Caco-2 (cell line): Measurements from ENCODE around the gene EGFL7. TPM values are rescaled to one million over a fixed set of nuclear protein-coding genes. Genes with fewer than 3 reads are reported as not detected.

Experiments used
- BruUV-seq: library from RNA; stranded (reverse); fragments of 400-500 nt; replicated peaks from 2 replicates; lab custom pipeline; 2021; lab: Mats Ljungman, UMichigan
- CTCF ChIA-PET: fragments of 300-600 bp; sonication (Branson Sonifier 250); formaldehyde crosslinking; loops from one replicate; lab custom pipeline; 2022; ENCODE audit warnings: antibody characterized with exemption; lab: Charles Lee
- POLR2A ChIA-PET: fragments of 300-600 bp; sonication (Branson Sonifier 250); formaldehyde crosslinking; loops from one replicate; lab custom pipeline; 2022; ENCODE audit warnings: antibody characterized with exemption; lab: Charles Lee
- DNase-seq, 2 experiments: peaks; one replicate each; pipeline versions ENCODE4 v3.0.0 to v3.0.0-alpha.2; 2020 to 2022
- H3K27me3 ChIP-seq: replicated peaks from 2 replicates; pipeline ENCODE4 v1.6.0; 2011; ENCODE audit warnings: low read length; ENCODE audit not compliant: control insufficient read depth, insufficient read depth
- H3K36me3 ChIP-seq: 2 replicates; pipeline ENCODE4 v1.5.1; 2011; ENCODE audit warnings: low read length; ENCODE audit not compliant: control insufficient read depth, insufficient read depth
- H3K4me1 ChIP-seq: fragments of 250-450 bp; sonication (Bioruptor Pico); 2 replicates; pipeline ENCODE4 v1.5.1; 2020; ENCODE audit warnings: mild to moderate bottlenecking
- H3K4me3 ChIP-seq: 2 replicates; pipeline ENCODE4 v1.5.1; 2011; ENCODE audit warnings: low read depth, mild to moderate bottlenecking, control low read depth, low read length
- H3K9me3 ChIP-seq: fragments of 250-450 bp; sonication (Bioruptor Pico); 2 replicates; pipeline ENCODE4 v1.5.1; 2020; ENCODE audit warnings: mild to moderate bottlenecking, moderate library complexity
- H3K27ac Mint-ChIP-seq: one replicate; pipeline ENCODE4 v1.8.0; 2022; ENCODE audit warnings: mixed read lengths; ENCODE audit not compliant: unreplicated experiment
- H3K27me3 Mint-ChIP-seq: one replicate; pipeline ENCODE4 v1.8.0; 2022; ENCODE audit warnings: mixed read lengths; ENCODE audit not compliant: insufficient read depth, unreplicated experiment
- H3K36me3 Mint-ChIP-seq: one replicate; pipeline ENCODE4 v1.8.0; 2022; ENCODE audit warnings: mild to moderate bottlenecking, mixed read lengths; ENCODE audit not compliant: insufficient read depth, unreplicated experiment
- H3K4me1 Mint-ChIP-seq: one replicate; pipeline ENCODE4 v1.8.0; 2022; ENCODE audit warnings: low read depth, mixed read lengths; ENCODE audit not compliant: unreplicated experiment
- H3K4me3 Mint-ChIP-seq: one replicate; pipeline ENCODE4 v1.8.0; 2022; ENCODE audit warnings: mild to moderate bottlenecking, moderate library complexity, mixed read lengths; ENCODE audit not compliant: unreplicated experiment
- H3K9me3 Mint-ChIP-seq: one replicate; pipeline ENCODE4 v1.8.0; 2022; ENCODE audit warnings: mixed read lengths; ENCODE audit not compliant: unreplicated experiment
- CTCF ChIP-seq, 2 experiments: fragments of 200-600 bp in 1 of 2; IDR thresholded peaks; 1 replicate in 1 of 2; 2 replicates in 1 of 2; pipeline versions ENCODE4 v1.5.1 to v1.8.0; 2011 to 2022; ENCODE audit warnings: antibody characterized with exemption in 1 of 2, control low read depth in 1 of 2, inconsistent platforms in 1 of 2, low read depth in 1 of 2, low read length in 1 of 2, mild to moderate bottlenecking in 1 of 2, moderate library complexity in 1 of 2; ENCODE audit not compliant: insufficient read depth in 1 of 2, severe bottlenecking in 1 of 2, unreplicated experiment in 1 of 2
- intact Hi-C: fragments of 100-400 bp; cut with micrococcal nuclease; formaldehyde crosslinking; loops from one replicate; pipeline ENCODE4 v1.10.0; 2022; ENCODE audit not compliant: unreplicated experiment
- total RNA-seq: library from RNA; stranded (reverse); gene quantifications from 2 replicates; pipeline ENCODE4 v1.2.3, GENCODE V29; 2022

The EGFL7 gene
- total RNA-seq, 1 experiment from 2014 or later = 30.2 TPM

GRCh38 chr9:136666372-136667213, 3.9 kb downstream of the EGFL7 start:
- no peak for DNase-seq
- ChIA-PET CTCF (no interaction called here), POLR2A (no interaction called here)
- Mint-ChIP-seq H3K27me3 (no peaks in the 10 kb centered on the region), H3K4me3 (peak overlapping the region; percentile 62), H3K9me3 (no peaks in the 10 kb centered on the region), H3K4me1 (no peaks in the 10 kb centered on the region), H3K27ac (no peak overlapping the region), H3K36me3 (peaks cover 18% of the 10 kb centered on the region)
- BruUV-seq = no TSS peak
- peaks cover 4% of the 10 kb centered on the region for H3K4me1 ChIP-seq
- no peak for TF ChIP-seq CTCF (IDR thresholded peaks at IDR 0.05; ENCODE audit: insufficient read depth in 1 of 2, low read depth in 1 of 2, low read length in 1 of 2, severe bottlenecking in 1 of 2, unreplicated experiment in 1 of 2)
- no peaks in the 10 kb centered on the region for H3K9me3 ChIP-seq
- peak overlapping the region; percentile 40 for H3K4me3 ChIP-seq
- no peaks in the 10 kb centered on the region for H3K36me3 ChIP-seq
- intact Hi-C loops = no loop called here
- H3K27me3 ChIP-seq = no peaks in the 10 kb centered on the region

- Histone ChIP-seq H3K4me1 (peaks cover 12% of the 10 kb centered on the region), H3K4me3 (no peak overlapping the region), H3K9me3 (no peaks in the 10 kb centered on the region), H3K36me3 (no peaks in the 10 kb centered on the region; the same call in 1 of the 2 replicates), H3K27me3 (no peaks in the 10 kb centered on the region)
- H3K9me3 Mint-ChIP-seq = no peaks in the 10 kb centered on the region
- no peak for TF ChIP-seq CTCF (IDR thresholded peaks at IDR 0.05; ENCODE audit: insufficient read depth in 1 of 2, low read depth in 1 of 2, low read length in 1 of 2, severe bottlenecking in 1 of 2, unreplicated experiment in 1 of 2)
- no peaks in the 10 kb centered on the region for H3K4me1 Mint-ChIP-seq
- no peak for DNase-seq
- BruUV-seq = no TSS peak
- CTCF ChIA-PET = no interaction called here
- POLR2A ChIA-PET = interaction anchor here (0.6 kb wide), 1 partner anchor 75 kb away, joined by 3 read pairs; no protein-coding TSS in a partner anchor
- intact Hi-C loops = no loop called here
- no peak overlapping the region for H3K4me3 Mint-ChIP-seq
- no peak overlapping the region for H3K27ac Mint-ChIP-seq
- no peaks in the 10 kb centered on the region for H3K27me3 Mint-ChIP-seq
- peaks cover 18% of the 10 kb centered on the region for H3K36me3 Mint-ChIP-seq
These were observed 4.7 kb downstream of the EGFL7 start for GRCh38 chr9:136667214-136667939.

GRCh38 chr9:136667940-136668760, 5.4 kb downstream of the EGFL7 start:
- H3K4me1 Mint-ChIP-seq = no peaks in the 10 kb centered on the region
- POLR2A ChIA-PET = interaction anchor here (0.6 kb wide), 2 partner anchors 74 to 108 kb away, joined by 3 read pairs; no protein-coding TSS in a partner anchor

More at GRCh38 chr9:136667940-136668760, 5.4 kb downstream of the EGFL7 start:
- Mint-ChIP-seq H3K36me3 (peaks cover 18% of the 10 kb centered on the region), H3K27me3 (no peaks in the 10 kb centered on the region), H3K9me3 (no peaks in the 10 kb centered on the region), H3K27ac (no peak overlapping the region), H3K4me3 (no peak overlapping the region)
- H3K27me3 ChIP-seq = no peaks in the 10 kb centered on the region
- no peak overlapping the region for H3K4me3 ChIP-seq
- no peaks in the 10 kb centered on the region for H3K9me3 ChIP-seq
- BruUV-seq = no TSS peak
- H3K36me3 ChIP-seq = no peaks in the 10 kb centered on the region; the same call in 1 of the 2 replicates
- H3K4me1 ChIP-seq = peaks cover 13% of the 10 kb centered on the region
- peak in 1 of 2 experiments; percentile 15 for TF ChIP-seq CTCF (IDR thresholded peaks at IDR 0.05; ENCODE audit: insufficient read depth in 1 of 2, low read depth in 1 of 2, low read length in 1 of 2, severe bottlenecking in 1 of 2, unreplicated experiment in 1 of 2)
- intact Hi-C loops = no loop called here
- no peak for DNase-seq
- CTCF ChIA-PET = no interaction called here
